Fibroblast of mammary gland (primary cell): ENCODE measurements around the gene PRKN.

Experiments used
- DNase-seq: peaks from one replicate; pipeline ENCODE4 v3.0.0-alpha.2; 2010; ENCODE audit warnings: low read depth
- H3K4me3 ChIP-seq: 2 replicates; pipeline ENCODE4 v1.5.1; 2011; ENCODE audit warnings: low read depth, mild to moderate bottlenecking, low read length, moderate library complexity; ENCODE audit not compliant: control insufficient read depth
- CTCF ChIP-seq: conservative IDR thresholded peaks from 2 replicates; pipeline ENCODE4 v1.5.1; 2011; ENCODE audit warnings: low read depth, low read length, inconsistent platforms; ENCODE audit not compliant: control insufficient read depth, insufficient read depth

PRKN gene

DNA sequence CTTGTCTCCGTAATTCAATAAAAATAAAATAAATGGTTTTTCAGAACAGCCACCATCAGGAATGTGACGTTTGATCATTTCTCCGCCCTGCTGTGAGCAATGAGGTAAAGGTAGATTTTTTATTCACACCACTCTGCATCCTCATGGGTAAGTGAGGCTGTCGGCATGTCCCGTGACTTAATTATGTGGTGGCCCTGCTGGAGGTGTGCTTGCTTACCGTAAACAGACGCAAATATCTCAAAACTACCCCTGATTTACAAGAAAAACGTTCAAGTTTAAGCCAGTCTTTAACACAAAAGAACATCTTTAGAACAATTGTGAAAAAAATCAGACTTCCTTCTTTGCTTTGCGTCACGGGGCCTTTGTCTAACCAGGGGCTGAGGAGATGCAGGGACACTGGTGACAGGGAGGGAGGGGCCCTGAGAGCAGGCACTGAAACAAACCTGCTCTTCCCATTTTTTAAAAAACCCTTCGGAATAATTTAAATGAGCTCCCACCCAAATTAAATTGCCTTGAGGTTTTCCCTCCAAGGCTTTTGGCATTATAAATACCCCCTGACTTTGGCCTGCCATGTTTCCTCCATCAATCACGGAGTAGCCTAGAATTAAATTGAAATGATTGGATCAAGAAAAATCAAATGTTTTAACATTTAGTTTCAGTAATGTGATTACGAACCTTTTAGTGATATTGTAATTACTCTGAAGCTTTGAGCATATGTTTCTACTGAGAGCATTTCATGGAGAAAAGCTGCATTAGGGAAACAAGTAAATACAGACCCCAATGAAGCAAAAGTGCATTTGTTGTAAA is 13.4 kb downstream of the PRKN start:
- no peak overlapping the region for H3K4me3 ChIP-seq
- DNase-seq = no peak
- TF ChIP-seq CTCF = no peak

DNA sequence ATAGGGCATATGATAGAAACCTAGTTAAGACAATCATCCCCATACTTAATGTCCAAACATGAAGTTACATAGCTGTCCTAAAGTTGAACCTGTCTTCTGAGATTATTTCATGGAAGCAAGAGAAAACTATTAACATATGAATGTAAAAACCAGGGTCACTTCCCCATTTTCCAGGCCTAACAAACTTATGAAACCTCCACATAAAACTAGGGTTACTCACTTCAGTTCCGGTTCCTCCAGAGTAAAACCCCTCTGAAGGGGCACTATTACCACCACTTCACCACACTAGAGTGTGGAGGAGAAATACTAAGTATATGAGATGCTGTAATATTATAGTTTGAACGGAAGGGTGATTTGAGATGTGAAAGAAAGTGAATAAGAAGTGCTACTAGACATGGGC is 14.9 kb downstream of the PRKN start:
- no peak for DNase-seq
- no peak for TF ChIP-seq CTCF
- H3K4me3 ChIP-seq = no peak overlapping the region

- H3K4me3 ChIP-seq = no peak overlapping the region
- DNase-seq = no peak
- TF ChIP-seq CTCF = no peak
Measured at GRCh38 chr6:162711376-162711775, 16.2 kb downstream of the PRKN start.

- TF ChIP-seq CTCF = no peak
- no peak for DNase-seq
- H3K4me3 ChIP-seq = no peak overlapping the region
Measured at GRCh38 chr6:162710936-162711335, 16.6 kb downstream of the PRKN start.

GRCh38 chr6:162710419-162710818 is 17.1 kb downstream of the PRKN start:
- TF ChIP-seq CTCF = no peak
- DNase-seq = no peak
- no peak overlapping the region for H3K4me3 ChIP-seq

DNA sequence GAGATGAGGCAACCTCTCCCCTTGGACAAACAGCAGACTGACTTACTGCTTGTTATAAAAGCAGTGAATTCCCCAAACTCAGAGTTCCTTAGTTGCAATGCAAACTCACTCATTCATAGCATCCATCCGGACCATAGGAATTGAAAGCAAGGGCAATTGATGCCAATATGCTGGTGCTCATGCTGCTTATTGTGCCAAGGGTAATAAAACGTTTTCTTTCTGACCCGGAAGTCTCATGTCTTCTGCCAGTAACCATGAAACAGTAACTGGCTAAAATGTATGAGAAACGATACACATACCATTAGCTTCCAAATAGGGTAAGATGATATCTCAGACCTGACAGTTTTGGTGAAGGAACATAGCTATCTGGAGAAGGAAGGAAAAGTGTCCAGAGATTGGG is 18.1 kb downstream of the PRKN start:
- DNase-seq = no peak
- no peak for TF ChIP-seq CTCF
- H3K4me3 ChIP-seq = no peak overlapping the region
